KMS-11 (cell line): ENCODE data around the gene TBCD.

Experiments
- H2AFZ ChIP-seq: fragments of 200-600 bp; sonication (generic); 2 replicates; pipeline ENCODE4 v1.6.1; 2016; ENCODE audit warnings: antibody characterized with exemption, mixed run types, low read depth
- H3K27ac ChIP-seq: fragments of 200-600 bp; sonication (generic); 2 replicates; pipeline ENCODE4 v1.6.1; 2016; ENCODE audit warnings: mild to moderate bottlenecking, mixed run types
- H3K27me3 ChIP-seq: fragments of 200-600 bp; sonication (generic); 2 replicates; pipeline ENCODE4 v1.6.1; 2017; ENCODE audit warnings: mild to moderate bottlenecking, low read depth, mixed run types, moderate library complexity; ENCODE audit not compliant: insufficient read depth
- H3K36me3 ChIP-seq: fragments of 200-600 bp; sonication (generic); 2 replicates; pipeline ENCODE4 v1.6.1; 2017; ENCODE audit warnings: mild to moderate bottlenecking, mixed run types; ENCODE audit not compliant: insufficient read depth
- H3K4me1 ChIP-seq: fragments of 200-600 bp; sonication (generic); 2 replicates; pipeline ENCODE4 v1.6.1; 2016; ENCODE audit warnings: mild to moderate bottlenecking, low read depth, mixed run types; ENCODE audit not compliant: poor library complexity, severe bottlenecking
- H3K4me2 ChIP-seq: fragments of 200-600 bp; sonication (generic); 2 replicates; pipeline ENCODE4 v1.7.0; 2016; ENCODE audit warnings: mild to moderate bottlenecking, mixed run types
- H3K4me3 ChIP-seq: fragments of 200-600 bp; sonication (generic); IDR thresholded peaks from 2 replicates; pipeline ENCODE4 v1.6.1; 2017; ENCODE audit warnings: low read depth, low read length, mixed read lengths; ENCODE audit not compliant: insufficient read depth
- H3K79me2 ChIP-seq: fragments of 200-600 bp; sonication (generic); 2 replicates; pipeline ENCODE4 v1.6.1; 2016; ENCODE audit warnings: low read depth, mixed run types; ENCODE audit not compliant: insufficient read depth
- H3K9ac ChIP-seq: fragments of 200-600 bp; sonication (generic); 2 replicates; pipeline ENCODE4 v1.6.1; 2016; ENCODE audit warnings: mild to moderate bottlenecking, mixed run types
- H4K20me1 ChIP-seq: fragments of 200-600 bp; sonication (generic); 2 replicates; pipeline ENCODE4 v1.6.1; 2016; ENCODE audit warnings: mild to moderate bottlenecking, mixed run types; ENCODE audit not compliant: insufficient read depth
- CTCF ChIP-seq: fragments of 200-600 bp; sonication (generic); conservative IDR thresholded peaks from 2 replicates; pipeline ENCODE4 v1.6.1; 2017; ENCODE audit warnings: low read depth, mild to moderate bottlenecking, antibody characterized with exemption, low read length, moderate library complexity, mixed read lengths

The TBCD gene

GRCh38 chr17:82923366-82924113 is 171.7 kb downstream of the TBCD start:
- H3K4me3 ChIP-seq: no peak overlapping the region
- no peaks in the 10 kb centered on the region for H3K4me1 ChIP-seq
- no peaks in the 10 kb centered on the region for H3K79me2 ChIP-seq
- no peak overlapping the region for H3K9ac ChIP-seq
- H3K36me3 ChIP-seq: no peaks in the 10 kb centered on the region; the same call in 1 of the 2 replicates
- H4K20me1 ChIP-seq: no peaks in the 10 kb centered on the region
- H3K27me3 ChIP-seq: no peaks in the 10 kb centered on the region
- H3K4me2 ChIP-seq: no peak overlapping the region
- no peak overlapping the region for H2AFZ ChIP-seq
- no peak overlapping the region for H3K27ac ChIP-seq
- TF ChIP-seq CTCF: no peak

GRCh38 chr17:82924214-82924613 is 172.3 kb downstream of the TBCD start:
- Histone ChIP-seq H3K27me3 (no peaks in the 10 kb centered on the region), H3K36me3 (no peaks in the 10 kb centered on the region; the same call in 1 of the 2 replicates), H3K9ac (no peak overlapping the region), H3K27ac (no peak overlapping the region), H2AFZ (no peak overlapping the region), H3K4me2 (no peak overlapping the region), H4K20me1 (no peaks in the 10 kb centered on the region), H3K4me1 (no peaks in the 10 kb centered on the region), H3K4me3 (no peak overlapping the region), H3K79me2 (no peaks in the 10 kb centered on the region)
- no peak for TF ChIP-seq CTCF

GRCh38 chr17:82924812-82925211 is 172.9 kb downstream of the TBCD start:
- no peak for TF ChIP-seq CTCF
- no peak overlapping the region for H2AFZ ChIP-seq
- no peak overlapping the region for H3K27ac ChIP-seq
- H3K36me3 ChIP-seq: no peaks in the 10 kb centered on the region; the same call in 1 of the 2 replicates
- H4K20me1 ChIP-seq: no peaks in the 10 kb centered on the region
- no peak overlapping the region for H3K4me3 ChIP-seq
- no peaks in the 10 kb centered on the region for H3K27me3 ChIP-seq
- no peak overlapping the region for H3K9ac ChIP-seq
- no peak overlapping the region for H3K4me2 ChIP-seq
- H3K4me1 ChIP-seq: no peaks in the 10 kb centered on the region
- no peaks in the 10 kb centered on the region for H3K79me2 ChIP-seq

GRCh38 chr17:82925336-82925735 is 173.5 kb downstream of the TBCD start:
- no peak overlapping the region for H3K4me2 ChIP-seq
- H3K27ac ChIP-seq: no peak overlapping the region
- no peak overlapping the region for H2AFZ ChIP-seq
- H3K36me3 ChIP-seq: no peaks in the 10 kb centered on the region; the same call in 1 of the 2 replicates
- H4K20me1 ChIP-seq: no peaks in the 10 kb centered on the region
- no peaks in the 10 kb centered on the region for H3K27me3 ChIP-seq
- H3K4me1 ChIP-seq: no peaks in the 10 kb centered on the region
- H3K9ac ChIP-seq: no peak overlapping the region
- no peak for TF ChIP-seq CTCF
- H3K4me3 ChIP-seq: no peak overlapping the region
- no peaks in the 10 kb centered on the region for H3K79me2 ChIP-seq
